Measurements from ENCODE around the gene CHRNB4. TPM values are rescaled to one million over a fixed set of nuclear protein-coding genes. Genes with fewer than 3 reads are reported as not detected.

Gene CHRNB4
- total and polyA plus RNA-seq, 10 of the 15 experiments (the other 5 are each of a cell fraction or from before 2014, with no cell fraction given), result 0.10 TPM; not detected in 9

DNA sequence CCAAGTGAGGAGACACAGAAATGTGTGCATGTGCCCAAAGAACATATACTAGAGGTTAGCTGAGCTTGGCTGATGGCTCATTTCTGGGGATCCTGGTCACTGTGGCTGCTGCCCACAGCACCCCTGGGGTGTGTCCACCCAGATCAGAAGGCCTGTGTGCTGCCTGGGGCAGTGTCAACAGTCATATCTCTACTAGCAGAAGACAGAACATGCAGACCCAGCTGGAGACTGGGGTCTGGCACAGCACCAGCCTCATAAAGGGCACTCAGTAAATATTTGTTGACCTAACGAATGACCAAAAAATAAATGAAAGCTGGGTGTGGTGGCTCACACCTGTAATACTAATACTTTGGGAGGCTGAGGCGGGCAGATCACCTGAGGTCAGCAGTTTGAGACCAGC, 36.6 kb downstream of the CHRNB4 start (continued):
- TF ChIP-seq, protein P1, sequence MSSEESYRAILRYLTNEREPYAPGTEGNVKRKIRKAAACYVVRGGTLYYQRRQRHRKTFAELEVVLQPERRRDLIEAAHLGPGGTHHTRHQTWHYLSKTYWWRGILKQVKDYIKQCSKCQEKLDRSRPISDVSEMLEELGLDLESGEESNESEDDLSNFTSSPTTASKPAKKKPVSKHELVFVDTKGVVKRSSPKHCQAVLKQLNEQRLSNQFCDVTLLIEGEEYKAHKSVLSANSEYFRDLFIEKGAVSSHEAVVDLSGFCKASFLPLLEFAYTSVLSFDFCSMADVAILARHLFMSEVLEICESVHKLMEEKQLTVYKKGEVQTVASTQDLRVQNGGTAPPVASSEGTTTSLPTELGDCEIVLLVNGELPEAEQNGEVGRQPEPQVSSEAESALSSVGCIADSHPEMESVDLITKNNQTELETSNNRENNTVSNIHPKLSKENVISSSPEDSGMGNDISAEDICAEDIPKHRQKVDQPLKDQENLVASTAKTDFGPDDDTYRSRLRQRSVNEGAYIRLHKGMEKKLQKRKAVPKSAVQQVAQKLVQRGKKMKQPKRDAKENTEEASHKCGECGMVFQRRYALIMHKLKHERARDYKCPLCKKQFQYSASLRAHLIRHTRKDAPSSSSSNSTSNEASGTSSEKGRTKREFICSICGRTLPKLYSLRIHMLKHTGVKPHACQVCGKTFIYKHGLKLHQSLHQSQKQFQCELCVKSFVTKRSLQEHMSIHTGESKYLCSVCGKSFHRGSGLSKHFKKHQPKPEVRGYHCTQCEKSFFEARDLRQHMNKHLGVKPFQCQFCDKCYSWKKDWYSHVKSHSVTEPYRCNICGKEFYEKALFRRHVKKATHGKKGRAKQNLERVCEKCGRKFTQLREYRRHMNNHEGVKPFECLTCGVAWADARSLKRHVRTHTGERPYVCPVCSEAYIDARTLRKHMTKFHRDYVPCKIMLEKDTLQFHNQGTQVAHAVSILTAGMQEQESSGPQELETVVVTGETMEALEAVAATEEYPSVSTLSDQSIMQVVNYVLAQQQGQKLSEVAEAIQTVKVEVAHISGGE (CRISPR knock-in tag; IDR thresholded peaks at IDR 0.05), result no peak
- TF ChIP-seq, protein P2, sequence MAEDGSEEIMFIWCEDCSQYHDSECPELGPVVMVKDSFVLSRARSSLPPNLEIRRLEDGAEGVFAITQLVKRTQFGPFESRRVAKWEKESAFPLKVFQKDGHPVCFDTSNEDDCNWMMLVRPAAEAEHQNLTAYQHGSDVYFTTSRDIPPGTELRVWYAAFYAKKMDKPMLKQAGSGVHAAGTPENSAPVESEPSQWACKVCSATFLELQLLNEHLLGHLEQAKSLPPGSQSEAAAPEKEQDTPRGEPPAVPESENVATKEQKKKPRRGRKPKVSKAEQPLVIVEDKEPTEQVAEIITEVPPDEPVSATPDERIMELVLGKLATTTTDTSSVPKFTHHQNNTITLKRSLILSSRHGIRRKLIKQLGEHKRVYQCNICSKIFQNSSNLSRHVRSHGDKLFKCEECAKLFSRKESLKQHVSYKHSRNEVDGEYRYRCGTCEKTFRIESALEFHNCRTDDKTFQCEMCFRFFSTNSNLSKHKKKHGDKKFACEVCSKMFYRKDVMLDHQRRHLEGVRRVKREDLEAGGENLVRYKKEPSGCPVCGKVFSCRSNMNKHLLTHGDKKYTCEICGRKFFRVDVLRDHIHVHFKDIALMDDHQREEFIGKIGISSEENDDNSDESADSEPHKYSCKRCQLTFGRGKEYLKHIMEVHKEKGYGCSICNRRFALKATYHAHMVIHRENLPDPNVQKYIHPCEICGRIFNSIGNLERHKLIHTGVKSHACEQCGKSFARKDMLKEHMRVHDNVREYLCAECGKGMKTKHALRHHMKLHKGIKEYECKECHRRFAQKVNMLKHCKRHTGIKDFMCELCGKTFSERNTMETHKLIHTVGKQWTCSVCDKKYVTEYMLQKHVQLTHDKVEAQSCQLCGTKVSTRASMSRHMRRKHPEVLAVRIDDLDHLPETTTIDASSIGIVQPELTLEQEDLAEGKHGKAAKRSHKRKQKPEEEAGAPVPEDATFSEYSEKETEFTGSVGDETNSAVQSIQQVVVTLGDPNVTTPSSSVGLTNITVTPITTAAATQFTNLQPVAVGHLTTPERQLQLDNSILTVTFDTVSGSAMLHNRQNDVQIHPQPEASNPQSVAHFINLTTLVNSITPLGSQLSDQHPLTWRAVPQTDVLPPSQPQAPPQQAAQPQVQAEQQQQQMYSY (CRISPR knock-in tag; IDR thresholded peaks at IDR 0.05), result no peak
- TF ChIP-seq EP300 (IDR thresholded peaks at IDR 0.05; ENCODE audit: borderline replicate concordance in 1 of 2, control insufficient read depth in 1 of 2, low read depth in 2 of 2, low read length in 2 of 2), result no peak
- TF ChIP-seq, protein P3, sequence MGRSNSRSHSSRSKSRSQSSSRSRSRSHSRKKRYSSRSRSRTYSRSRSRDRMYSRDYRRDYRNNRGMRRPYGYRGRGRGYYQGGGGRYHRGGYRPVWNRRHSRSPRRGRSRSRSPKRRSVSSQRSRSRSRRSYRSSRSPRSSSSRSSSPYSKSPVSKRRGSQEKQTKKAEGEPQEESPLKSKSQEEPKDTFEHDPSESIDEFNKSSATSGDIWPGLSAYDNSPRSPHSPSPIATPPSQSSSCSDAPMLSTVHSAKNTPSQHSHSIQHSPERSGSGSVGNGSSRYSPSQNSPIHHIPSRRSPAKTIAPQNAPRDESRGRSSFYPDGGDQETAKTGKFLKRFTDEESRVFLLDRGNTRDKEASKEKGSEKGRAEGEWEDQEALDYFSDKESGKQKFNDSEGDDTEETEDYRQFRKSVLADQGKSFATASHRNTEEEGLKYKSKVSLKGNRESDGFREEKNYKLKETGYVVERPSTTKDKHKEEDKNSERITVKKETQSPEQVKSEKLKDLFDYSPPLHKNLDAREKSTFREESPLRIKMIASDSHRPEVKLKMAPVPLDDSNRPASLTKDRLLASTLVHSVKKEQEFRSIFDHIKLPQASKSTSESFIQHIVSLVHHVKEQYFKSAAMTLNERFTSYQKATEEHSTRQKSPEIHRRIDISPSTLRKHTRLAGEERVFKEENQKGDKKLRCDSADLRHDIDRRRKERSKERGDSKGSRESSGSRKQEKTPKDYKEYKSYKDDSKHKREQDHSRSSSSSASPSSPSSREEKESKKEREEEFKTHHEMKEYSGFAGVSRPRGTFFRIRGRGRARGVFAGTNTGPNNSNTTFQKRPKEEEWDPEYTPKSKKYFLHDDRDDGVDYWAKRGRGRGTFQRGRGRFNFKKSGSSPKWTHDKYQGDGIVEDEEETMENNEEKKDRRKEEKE (IDR thresholded peaks at IDR 0.05), result no peak
